DMS53 (cell line): Measurements from ENCODE around the gene MRPS34.
"Not testable (repeated sequence)": the region's sequence is repeated elsewhere in the genome, so short reads cannot be mapped to it uniquely, and the experiment has no call there.

ENCODE experiments used
- DNase-seq: peaks from one replicate; lab custom pipeline; 2025; lab: John Stamatoyannopoulos, UW

Gene MRPS34

DNA sequence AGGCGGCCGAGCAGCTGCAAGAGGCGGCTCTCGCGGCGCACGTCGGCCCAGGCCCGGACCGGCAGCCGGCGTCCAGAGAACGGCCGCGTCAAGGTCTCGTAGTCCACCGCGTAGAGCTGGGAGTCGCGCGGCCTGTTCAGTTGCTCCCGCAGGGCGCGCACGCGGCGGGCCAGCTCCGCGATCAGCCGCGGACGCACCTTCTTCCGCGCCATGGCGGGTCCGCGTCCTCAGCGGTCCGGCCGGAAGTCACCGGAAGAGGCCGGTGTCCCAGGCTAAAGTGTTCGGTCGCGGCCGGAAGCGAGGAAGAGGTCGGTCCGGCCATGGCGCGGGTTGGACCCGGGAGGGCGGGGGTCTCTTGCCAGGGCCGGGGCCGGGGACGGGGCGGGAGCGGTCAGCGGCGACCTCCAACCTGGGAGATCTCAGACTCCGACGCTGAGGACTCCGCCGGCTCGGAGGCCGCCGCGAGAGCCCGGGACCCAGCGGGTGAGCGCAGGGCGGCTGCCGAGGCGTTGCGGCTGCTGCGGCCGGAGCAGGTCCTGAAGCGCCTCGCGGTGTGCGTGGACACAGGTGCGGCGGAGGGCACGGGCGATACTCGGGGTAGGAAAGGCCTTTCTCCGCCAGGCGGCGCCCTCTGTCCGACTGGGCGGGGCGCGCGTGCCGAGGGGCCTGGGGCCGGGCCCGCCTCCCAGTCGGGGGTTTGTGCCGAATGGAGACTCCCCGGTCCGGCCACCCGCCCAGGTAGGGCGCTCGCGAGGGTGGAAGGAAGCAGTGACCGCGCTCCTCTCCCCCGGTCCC, at the start of gene MRPS34:
MRPS34 (minus strand) TSS at position 227 of the 795 bp plus-strand sequence; CDS start at position 212, 15 bp downstream.
- DNase-seq = peak; percentile 93

DNA sequence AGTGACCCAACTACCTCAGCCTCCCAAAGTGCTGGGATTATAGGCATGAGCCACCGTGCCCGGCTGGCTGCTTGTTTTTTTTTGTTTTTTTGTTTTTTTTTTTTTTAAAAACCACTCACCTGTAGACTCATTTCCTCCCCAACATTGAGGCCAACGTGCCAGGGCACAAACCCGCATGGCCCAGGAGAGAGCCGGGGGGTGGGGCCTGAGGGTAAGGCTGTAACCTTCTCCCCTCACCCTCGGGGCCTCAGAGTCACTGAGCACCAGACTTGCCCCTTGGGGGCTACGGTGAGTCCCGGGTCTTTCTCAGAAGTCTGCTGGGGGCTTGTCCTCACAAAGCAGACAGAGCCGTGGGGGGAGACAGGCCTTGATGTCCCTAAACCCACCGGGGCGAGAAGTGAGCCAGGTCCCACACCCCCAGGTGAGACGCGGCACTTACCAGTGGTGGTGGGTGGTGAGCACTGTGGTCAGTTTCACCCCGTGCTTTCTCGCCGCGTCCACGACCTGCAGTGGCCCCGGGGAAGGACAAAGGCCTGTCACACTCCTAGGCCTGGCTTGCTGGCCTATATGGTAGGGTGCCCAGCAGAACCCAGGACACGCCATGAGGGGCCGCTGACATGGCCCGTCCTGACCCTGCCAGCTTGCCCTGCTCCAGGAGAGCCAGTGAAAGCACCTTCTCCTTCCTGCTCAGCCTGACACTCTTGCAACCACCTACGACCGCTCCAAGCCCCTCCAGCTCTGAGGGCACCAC, 49.1 kb upstream of the MRPS34 start:
- peak; percentile 84 for DNase-seq

- DNase-seq = no peak
These were observed 48.0 kb upstream of the MRPS34 start for GRCh38 chr16:1820946-1821290.

DNA sequence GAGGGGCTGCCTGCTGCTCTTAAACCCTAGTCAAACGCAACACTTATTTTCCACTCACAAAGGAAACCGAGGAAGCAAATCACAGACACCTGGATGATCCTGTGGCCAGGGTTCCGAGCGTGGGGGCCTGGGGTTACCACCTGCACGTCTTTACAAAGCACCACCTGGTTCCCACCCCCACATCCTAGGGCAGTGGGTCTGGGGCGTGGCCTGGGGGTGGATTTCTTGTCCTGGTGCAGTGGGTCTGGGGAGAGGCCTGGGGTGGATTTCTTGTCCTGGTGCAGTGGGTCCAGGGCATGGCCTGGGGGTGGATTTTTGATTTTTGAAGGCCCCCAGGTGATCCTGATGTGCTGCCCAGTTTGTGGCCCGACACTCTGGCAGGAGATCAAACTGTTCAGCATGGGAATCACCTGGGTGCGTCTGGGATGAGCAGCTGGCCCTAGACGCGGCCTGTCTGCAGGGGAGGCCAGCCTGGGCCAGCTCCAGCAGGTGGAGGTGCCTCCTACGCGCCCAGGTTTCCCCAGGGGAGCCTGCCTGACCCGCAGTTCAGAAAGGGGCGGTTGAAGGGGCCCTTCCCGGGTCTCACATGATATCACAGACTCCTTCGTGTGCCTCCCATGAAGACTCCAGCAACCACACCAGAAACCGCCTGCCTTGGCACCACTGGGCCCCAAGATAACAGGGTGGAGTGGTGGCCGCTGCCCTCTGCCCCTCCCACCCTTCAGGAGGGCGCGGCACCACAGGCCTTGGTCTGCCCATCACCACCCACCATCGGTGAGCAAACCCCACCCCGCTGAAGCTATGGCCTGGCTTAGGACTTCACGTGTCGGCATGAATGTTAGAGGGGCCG, 47.4 kb upstream of the MRPS34 start:
- DNase-seq = no peak

GRCh38 chr16:1819611-1820010, 46.7 kb upstream of the MRPS34 start:
- no peak for DNase-seq

DNA sequence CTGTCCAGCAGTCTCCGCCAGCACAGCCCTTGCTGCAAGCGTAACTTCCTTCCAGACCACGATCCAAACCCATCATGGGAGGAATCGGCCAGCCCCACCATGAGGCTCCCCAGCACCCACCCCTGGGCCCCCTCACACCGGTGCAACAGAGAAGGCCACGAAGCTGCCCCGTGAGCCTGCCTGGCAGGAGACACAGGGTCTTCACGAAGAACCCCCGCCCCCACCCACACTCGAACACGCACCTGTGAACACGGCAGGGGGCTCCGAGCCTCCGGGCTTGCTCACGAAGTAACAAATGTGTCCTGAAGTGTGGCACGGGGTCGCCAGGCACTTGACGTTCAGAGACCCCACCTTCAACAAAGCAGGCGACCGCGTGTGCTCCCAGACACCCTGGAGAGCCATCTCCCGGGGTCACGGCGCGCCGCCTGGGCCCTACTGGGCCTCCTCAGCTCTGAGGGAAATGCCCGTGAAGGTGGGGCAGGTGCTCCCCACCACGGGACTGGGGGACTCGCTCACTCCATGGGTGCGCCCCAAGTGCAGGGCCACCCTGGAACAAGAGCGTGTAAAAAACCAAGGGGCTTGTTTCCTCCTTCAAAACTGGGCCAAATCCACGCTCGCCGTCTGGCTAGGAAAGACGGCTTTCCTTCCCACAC, 46.1 kb upstream of the MRPS34 start:
- DNase-seq = no peak

DNA sequence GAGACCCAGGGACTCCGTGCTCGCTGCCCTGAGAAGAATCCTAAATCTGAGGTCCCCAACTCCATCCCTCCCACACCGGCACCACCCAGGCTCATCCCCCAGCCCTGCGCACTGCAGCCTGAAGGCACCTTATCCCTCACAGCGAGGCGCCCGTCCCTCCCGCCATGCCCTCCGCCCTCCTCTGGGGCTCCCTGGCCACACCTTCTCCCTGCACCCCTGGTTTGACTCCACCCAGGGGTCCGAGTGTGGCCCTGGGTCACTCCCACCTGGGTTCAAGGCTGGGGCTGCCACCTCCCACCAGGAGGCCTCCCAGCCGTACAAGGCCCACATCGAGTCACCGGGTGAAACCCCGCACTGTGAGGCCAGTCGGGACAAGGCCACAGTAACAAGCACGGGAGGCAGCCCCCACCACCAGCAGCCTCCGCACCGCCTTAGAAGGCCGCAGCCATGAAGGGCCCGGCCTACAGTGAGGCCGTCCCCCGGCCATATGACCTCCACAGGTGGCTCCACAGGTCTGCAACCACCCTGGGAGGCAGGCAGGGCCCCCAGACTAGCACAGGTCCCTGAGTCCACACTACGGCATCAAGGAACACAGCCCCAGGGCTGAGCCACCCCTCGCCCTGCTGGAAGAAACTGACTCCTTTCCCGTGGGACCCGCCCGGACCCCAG, 45.4 kb upstream of the MRPS34 start:
- no peak for DNase-seq

GRCh38 chr16:1817716-1818115, 44.8 kb upstream of the MRPS34 start:
- no peak for DNase-seq

DNA sequence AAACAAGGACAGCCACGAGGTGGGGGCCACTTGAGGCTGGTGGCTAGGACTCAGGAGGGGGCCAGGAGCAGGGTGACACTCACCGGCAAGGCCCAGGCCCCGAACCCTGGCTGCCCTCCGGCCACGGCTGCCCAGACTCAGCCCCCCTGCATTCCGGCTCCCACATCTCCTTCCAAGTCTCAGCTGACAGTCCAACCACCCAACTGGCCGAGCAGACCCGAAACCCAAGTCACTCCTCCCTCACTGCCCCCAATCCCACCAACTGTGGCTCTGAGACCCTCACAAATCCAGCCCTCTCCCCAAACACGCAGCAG, 44.3 kb upstream of the MRPS34 start:
- DNase-seq = no peak

DNA sequence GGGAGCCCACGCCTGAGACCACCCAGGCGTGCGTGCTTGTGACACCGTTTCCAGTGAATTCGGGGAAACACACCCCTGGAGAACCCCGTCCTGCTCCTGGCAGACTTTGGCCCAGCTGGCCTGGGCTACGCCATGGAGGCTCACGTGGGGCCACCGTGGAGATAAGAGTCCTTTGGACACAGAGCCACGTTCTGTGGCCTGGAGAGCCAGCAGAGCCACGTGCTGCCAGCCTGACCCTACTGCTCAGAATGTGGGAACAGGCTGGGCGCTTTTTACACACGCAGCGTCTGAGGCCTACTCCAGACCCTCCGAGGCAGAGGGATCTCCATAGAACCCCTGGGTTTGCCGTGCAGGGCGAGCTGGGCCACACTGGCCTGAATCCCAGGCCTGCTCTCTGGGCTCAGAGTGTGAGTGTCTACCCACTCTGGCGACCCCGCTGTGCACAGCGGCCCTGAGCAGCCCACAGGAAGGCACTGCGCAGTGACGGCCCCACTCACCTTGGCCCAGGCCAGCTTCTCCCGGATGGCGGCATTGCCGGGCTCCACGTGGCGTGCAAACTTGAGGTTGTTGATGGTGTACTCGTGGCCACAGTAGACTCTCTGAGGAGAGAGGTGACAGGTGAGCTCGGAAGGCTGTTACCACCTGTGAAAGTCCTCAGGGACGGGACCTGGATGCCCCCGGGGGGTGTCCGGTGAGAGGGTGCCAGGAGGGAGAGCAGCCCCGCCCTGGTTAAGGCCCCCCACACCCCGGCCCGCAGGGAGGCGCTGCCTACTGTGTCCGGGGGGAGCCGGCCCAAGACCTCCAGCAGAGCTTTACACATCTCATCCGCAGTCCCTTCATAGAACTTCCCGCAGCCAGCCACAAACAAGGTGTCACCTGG, 43.7 kb upstream of the MRPS34 start:
- no peak for DNase-seq

DNA sequence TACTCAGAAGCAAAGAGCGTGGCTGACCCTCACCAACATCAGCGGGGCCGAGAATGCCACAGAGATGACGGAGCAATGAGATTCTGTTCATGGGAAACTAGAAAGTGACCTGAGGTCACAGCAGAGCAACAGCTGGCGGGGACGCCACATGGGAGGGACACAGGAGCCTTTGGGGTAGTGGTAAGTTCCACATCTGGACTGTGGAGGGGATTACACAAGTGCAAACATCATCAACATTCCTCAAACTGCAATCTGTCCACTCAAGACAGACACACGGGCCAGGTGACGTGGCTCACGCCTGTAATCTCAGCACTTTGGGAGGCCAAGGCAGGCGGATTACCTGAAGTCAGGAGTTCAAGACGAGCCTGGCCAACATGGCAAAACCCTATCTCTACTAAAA, 42.5 kb upstream of the MRPS34 start:
- DNase-seq = no peak

GRCh38 chr16:1812732-1813163, 39.8 kb upstream of the MRPS34 start:
- DNase-seq = peak; percentile 86

GRCh38 chr16:1810536-1810935, 37.6 kb upstream of the MRPS34 start:
- DNase-seq = no peak

DNA sequence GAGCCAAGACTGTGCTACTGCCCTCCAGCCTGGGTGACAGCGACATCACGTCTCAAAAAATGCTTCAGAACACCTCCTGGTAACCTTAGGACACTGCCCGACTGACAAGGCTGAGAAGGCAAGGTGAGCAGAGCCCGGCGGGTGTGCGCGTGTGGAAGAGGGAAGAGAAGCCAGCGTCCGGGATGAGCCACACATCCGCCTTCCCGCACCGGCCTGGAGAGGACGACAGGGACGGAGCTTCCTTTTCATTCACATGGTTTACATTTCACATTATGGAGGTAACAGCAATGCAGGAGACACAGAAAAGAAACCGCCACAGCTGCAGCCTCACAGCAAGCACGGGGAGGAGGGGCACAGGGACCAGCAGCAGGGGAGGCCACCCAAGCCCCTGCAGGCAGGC, 37.2 kb upstream of the MRPS34 start:
- no peak for DNase-seq

- DNase-seq = no peak
These were observed 36.4 kb upstream of the MRPS34 start for GRCh38 chr16:1809281-1809801.

DNA sequence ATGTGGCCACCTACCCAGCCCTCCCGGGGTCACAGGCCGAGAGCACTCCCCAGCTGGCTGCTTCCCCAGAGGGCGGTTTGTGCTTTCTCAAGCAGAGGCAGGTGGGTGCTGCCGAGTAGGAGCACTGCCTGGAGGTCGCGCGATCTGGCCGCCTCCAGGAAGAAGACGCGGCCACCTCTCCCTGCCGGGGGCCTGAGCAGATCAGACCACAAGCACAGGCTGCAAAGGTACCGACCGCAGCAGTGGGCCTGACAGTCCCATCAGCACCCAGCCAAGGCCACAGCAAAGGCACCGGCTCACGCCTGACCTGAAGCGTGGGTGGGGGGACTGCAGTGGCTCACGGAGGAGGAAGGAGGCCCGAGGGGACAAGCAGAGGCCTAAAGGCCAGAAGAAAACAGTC, 35.8 kb upstream of the MRPS34 start:
- DNase-seq = no peak

DNA sequence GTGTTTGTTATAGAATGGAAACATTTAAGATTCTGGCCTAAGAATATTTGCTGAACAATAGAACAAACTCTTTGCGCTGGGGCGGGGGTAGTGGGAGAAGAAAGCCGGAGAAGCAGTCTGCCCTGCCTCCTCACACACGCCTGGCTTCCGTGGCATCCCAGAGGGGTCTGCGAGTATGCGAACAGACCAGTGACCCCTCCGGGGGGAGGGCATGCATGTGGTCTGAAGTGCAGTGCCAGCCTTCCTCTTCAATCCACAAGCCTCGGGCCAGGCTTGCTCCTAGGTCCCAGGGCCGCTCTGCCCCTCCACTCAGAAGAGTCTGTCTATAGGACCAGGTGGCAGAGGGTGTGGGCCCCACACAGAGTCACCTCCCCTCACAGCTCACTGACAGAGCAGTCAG, 34.7 kb upstream of the MRPS34 start:
- no peak for DNase-seq

DNA sequence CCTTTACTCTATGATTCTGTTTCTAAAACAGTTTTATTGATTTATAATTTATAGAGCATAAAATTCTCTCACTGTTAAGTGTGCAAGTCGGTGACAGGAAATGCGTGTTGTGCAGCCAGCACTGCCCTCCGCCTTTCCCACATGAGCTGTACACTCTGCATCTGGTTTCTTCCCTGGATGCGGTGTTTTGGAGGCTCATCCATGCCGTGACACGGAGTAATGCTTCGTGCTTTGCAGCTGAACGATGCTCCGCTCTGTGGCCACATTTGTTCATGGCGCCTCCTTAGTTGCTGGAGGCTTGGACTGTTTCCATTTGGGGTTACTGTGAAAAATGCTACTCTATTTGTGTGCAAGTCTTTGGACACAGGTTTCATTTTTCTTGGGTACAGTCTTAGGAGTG, 27.8 kb upstream of the MRPS34 start:
- no peak for DNase-seq

DNA sequence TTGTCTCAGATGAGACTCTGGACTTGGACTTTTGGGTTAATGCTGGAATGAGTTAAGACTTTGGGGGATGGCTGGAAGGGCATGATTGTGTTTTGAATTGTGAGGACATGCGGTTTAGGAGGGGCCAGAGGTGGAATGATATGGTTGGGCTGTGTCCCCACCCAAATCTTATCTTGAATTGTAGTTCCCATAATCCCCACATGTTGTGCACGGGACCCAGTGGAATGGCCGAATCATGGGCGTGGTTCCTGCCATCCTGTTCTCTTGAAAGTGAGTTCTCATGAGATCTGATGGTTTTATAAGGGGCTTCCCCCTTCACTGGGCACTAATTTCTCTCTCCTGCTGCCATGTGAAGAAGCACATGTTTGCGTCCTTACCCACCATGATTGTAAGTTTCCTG, 26.3 kb upstream of the MRPS34 start:
- DNase-seq = not testable (repeated sequence)

DNA sequence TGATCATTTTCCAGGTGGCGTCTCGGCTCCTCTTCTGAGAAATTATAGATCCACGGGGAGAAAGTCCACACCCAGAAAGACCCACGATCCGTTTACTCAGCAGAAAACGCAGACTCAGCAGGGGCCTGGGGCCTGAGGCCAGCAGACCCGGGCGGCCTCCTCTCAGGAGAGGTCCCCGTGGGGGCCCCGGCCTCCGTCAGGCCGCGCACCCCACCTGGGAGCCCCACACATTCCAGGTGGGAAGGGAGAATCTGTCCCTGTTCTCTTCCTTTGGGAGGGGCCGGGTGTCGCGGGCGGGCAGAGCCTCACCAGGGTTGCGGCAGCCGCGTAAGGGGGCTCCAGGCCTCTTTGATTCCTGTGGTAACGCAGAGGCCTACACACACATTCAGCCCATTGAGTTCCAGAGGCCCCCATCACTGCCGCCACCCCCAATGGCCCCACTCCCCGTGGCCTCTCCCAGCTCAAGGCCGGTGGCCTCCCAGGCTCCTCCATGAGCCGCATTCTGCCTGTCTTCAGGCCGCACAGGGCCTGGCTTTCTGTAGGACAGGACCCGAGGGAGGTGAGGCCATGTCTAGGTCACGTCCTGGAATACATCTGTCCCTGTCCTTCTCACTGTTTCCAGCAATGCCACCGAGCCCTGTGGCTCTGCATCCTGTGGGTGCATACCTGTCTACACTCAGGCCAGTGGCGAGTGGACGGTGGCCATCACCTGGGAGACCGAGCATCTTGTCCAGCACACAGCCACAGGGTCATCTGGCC, 22.2 kb upstream of the MRPS34 start:
- no peak for DNase-seq
